T47D (cell line): ENCODE data around the gene PDZD7.

Experiments used
- DNase-seq, 2 experiments: peaks; one replicate each; pipeline versions ENCODE4 v3.0.0 to v3.0.0-alpha.2; 2011 to 2012; ENCODE audit warnings: low read depth in 1 of 2, low spot score in 1 of 2
- JUND ChIP-seq: IDR thresholded peaks from 2 replicates; pipeline ENCODE4 v1.6.1; 2012; ENCODE audit warnings: low read depth
- in situ Hi-C: cut with HindIII; loops from 2 replicates; pipeline ENCODE4 v1.10.0; 2016; ENCODE audit warnings: low sequenced_read_pairs, low pct_unique_long_range_greater_than_20kb

The PDZD7 gene

GRCh38 chr10:100972904-100973535, 57.9 kb downstream of the PDZD7 start:
- in situ Hi-C loops = no loop called here
- DNase-seq = no peak
- TF ChIP-seq JUND = no peak

GRCh38 chr10:100972115-100972903, 58.6 kb downstream of the PDZD7 start:
- no peak for DNase-seq
- in situ Hi-C loops = no loop called here
- no peak for TF ChIP-seq JUND

DNA sequence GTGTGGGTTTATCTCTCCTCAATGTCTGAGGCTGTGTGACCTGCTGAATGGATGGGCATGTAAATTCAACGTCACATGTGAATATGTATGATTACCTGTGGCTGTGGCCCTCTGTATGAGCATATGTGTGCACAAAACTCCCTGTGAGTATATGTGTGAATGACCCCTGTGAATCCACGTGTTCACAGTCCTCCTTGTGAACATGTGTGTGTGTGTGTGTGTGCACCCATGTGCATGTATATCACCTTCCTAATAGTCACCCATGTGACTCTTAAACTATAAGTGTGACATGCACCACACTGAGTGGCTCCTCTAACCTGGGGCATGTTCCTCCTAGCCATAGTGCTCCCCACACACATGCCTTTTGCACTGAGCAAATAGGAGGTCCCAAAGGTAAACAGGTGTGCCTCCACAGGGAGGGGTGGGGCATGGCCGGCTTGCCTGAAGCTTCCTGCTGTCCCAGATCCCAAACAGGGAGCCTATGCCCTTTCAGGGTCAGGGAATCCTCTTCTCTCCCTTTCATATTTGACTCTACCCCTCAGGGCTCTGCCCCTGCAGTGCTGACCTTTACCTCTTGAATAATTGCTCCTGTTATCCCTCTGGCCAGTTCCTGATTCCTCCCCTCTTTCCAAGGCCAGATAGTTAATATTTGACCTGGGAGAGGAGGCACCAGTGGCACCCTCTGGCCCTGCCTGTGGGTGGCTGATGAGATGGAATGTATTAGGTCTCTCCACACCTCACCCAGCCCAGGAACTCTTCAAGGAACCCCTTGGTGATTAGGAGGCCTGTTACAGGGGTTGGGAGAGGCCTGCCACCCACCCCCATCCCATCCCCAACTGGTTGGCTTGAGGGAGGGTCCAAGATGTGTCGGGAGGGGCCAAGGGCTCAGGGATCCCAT, 59.8 kb downstream of the PDZD7 start:
- in situ Hi-C loops = no loop called here

DNA sequence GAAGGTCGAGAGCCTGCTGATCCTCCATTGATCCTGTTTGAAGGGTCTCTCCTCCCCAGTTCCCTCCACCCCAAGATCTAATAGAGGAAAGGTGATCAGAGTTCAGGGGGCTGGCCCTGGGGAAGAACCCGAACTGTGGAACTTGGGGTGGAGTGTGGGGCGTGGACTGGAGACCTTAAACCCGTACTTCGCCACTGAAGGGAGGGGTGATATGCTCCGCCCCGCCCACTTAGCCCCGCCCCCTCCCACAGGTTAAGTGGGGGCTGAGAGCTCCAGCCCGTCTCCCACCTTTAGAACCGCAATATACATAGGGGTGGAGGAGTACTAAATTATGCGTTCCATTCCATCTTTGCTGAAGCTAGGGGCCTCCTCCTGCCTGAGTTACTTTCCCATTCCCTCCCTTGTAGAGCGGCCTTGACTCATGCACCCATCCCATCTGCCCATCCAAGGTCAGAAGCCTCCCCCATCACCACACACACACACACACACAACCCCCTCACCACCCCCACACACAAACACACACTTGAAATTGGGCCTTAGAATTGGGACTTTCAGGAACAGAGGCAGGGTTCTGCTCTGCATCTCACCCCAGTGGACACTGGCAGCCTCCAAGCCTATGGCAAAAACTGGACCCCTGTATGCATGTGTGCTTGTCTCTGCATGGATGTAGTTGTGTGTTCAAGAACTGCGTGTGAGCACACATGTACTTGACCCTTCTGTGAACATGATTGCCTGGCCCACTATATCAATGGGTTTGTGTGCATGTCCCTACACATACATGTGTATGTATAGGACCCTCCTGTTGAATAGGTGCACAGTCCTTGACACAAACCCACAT, 60.6 kb downstream of the PDZD7 start:
- in situ Hi-C loops = no loop called here
- TF ChIP-seq JUND = no peak
- DNase-seq = peak; percentile 51 to 54

More for the DNA sequence above, 59.8 kb downstream of the PDZD7 start:
- DNase-seq = no peak
- TF ChIP-seq JUND = no peak

GRCh38 chr10:100969187-100970075, 61.5 kb downstream of the PDZD7 start, which contains the start of gene SEMA4G:
TSS of gene SEMA4G (plus strand) at chr10:100969504. CDS start at chr10:100972913, 3,409 bp downstream.
- TF ChIP-seq JUND = no peak
- DNase-seq = peak; percentile 46 to 47
- in situ Hi-C loops = no loop called here

DNA sequence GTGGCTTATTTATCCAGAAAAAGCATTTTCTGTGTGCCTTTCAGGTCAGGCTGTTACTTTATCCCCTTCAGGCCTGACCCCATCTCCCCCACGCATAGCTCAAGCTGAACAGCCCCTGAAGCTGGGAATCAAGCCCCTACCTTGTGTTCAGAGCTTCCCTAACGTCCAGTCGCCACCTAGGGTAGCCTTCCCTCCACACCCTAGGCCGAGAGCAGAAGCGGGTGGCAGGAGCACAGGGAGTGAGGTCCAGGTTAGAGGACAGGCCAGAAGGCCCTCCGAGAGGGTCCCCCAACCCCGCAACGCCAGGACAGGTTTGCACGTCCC, 62.1 kb downstream of the PDZD7 start:
- no peak for TF ChIP-seq JUND
- no peak for DNase-seq
- in situ Hi-C loops = no loop called here

- TF ChIP-seq JUND = no peak
- no peak for DNase-seq
- in situ Hi-C loops = no loop called here
Observed at GRCh38 chr10:100968062-100968736, 62.7 kb downstream of the PDZD7 start.

DNA sequence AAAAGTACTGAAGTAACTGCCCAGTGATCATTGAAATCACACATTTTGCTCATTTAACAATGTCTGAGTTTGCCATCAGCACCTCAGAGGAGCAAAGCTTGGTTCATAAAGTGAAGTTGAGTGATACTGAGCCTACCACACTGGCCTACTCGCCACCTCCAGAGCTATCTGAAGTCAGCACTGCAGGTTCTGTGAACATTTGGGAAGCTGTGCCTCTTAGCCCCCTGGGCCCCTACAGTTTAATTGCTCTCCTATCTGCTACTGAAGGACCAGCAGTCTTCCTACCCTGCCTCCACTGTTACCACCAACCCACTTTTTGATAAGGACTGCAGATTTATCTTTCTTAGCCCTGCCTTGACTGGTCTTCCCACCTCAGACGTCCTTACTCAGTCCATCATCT, 63.6 kb downstream of the PDZD7 start:
- in situ Hi-C loops = no loop called here

GRCh38 chr10:100966887-100967286, 64.0 kb downstream of the PDZD7 start:
- no peak for TF ChIP-seq JUND
- in situ Hi-C loops = no loop called here
- DNase-seq = no peak

More for the DNA sequence above, 63.6 kb downstream of the PDZD7 start:
- TF ChIP-seq JUND = no peak
- no peak for DNase-seq

GRCh38 chr10:100965820-100966219, 65.1 kb downstream of the PDZD7 start:
- in situ Hi-C loops = no loop called here
- no peak for DNase-seq
- TF ChIP-seq JUND = no peak

- no peak for TF ChIP-seq JUND
- in situ Hi-C loops = no loop called here
- DNase-seq = no peak
Observed at GRCh38 chr10:100963826-100964225, 67.1 kb downstream of the PDZD7 start.
